PC-9 (cell line): ENCODE measurements around the gene FAM131B. TPM values are rescaled to one million over a fixed set of nuclear protein-coding genes. Genes with fewer than 3 reads are reported as not detected.
A peak's percentile ranks its signal among the peaks of the same experiment; 100 is the strongest.

ENCODE experiments used
- BruUV-seq: library from RNA; stranded (reverse); fragments of 400-500 nt; replicated peaks from 2 replicates; lab custom pipeline; 2021; lab: Mats Ljungman, UMichigan
- CTCF ChIA-PET: fragments of 300-600 bp; sonication (Branson Sonifier 250); formaldehyde crosslinking; loops from one replicate; lab custom pipeline; 2022; ENCODE audit warnings: antibody characterized with exemption; lab: Charles Lee
- POLR2A ChIA-PET: fragments of 300-600 bp; sonication (Branson Sonifier 250); formaldehyde crosslinking; loops from one replicate; lab custom pipeline; 2022; ENCODE audit warnings: antibody characterized with exemption; ENCODE audit not compliant: unreplicated experiment; lab: Charles Lee
- DNase-seq, 2 experiments: peaks; one replicate each; pipeline versions ENCODE4 v3.0.0 to v3.0.0-alpha.2; 2015 to 2022; ENCODE audit warnings: mixed read lengths in 1 of 2
- H2AFZ ChIP-seq: fragments of 200-600 bp; sonication (generic); 2 replicates; pipeline ENCODE4 v1.8.1; 2017; ENCODE audit warnings: antibody characterized with exemption
- H3F3A ChIP-seq: fragments of 200-600 bp; sonication (generic); 2 replicates; pipeline ENCODE4 v1.8.1; 2017; ENCODE audit warnings: antibody characterized with exemption, mild to moderate bottlenecking, low read depth; ENCODE audit not compliant: insufficient read depth
- H3K27ac ChIP-seq: fragments of 200-600 bp; sonication (generic); 2 replicates; pipeline ENCODE4 v1.6.1; 2016; ENCODE audit warnings: mixed run types
- H3K27me3 ChIP-seq: fragments of 200-600 bp; sonication (generic); 2 replicates; pipeline ENCODE4 v1.6.1; 2016; ENCODE audit warnings: low read depth, mixed run types; ENCODE audit not compliant: insufficient read depth
- H3K36me3 ChIP-seq: fragments of 200-600 bp; sonication (generic); 2 replicates; pipeline ENCODE4 v1.6.1; 2016; ENCODE audit warnings: low read depth, mixed run types
- H3K4me1 ChIP-seq: fragments of 200-600 bp; sonication (generic); replicated peaks from 2 replicates; pipeline ENCODE4 v1.6.1; 2016; ENCODE audit warnings: mixed run types; ENCODE audit not compliant: insufficient read depth
- H3K4me2 ChIP-seq: fragments of 200-600 bp; sonication (generic); 2 replicates; pipeline ENCODE4 v1.6.1; 2017; ENCODE audit warnings: mixed run types
- H3K4me3 ChIP-seq: fragments of 200-600 bp; sonication (generic); 2 replicates; pipeline ENCODE4 v1.6.1; 2016; ENCODE audit warnings: mixed run types
- H3K79me2 ChIP-seq: fragments of 200-600 bp; sonication (generic); 2 replicates; pipeline ENCODE4 v1.6.1; 2017; ENCODE audit warnings: low read depth, mixed run types
- H3K9me2 ChIP-seq: fragments of 200-600 bp; sonication (generic); 2 replicates; pipeline ENCODE4 v1.8.1; 2017; ENCODE audit warnings: mild to moderate bottlenecking; ENCODE audit not compliant: insufficient read depth
- H3K9me3 ChIP-seq: fragments of 200-600 bp; sonication (generic); 2 replicates; pipeline ENCODE4 v1.8.1; 2016; ENCODE audit warnings: low read depth; ENCODE audit not compliant: insufficient read depth
- H4K20me1 ChIP-seq: fragments of 200-600 bp; sonication (generic); 2 replicates; pipeline ENCODE4 v1.8.1; 2017; ENCODE audit not compliant: insufficient read depth
- CTCF ChIP-seq: fragments of 200-600 bp; sonication (generic); conservative IDR thresholded peaks from 2 replicates; pipeline ENCODE4 v1.6.1; 2017; ENCODE audit warnings: mixed run types, antibody characterized with exemption, mild to moderate bottlenecking, moderate library complexity
- EZH2 ChIP-seq: fragments of 200-600 bp; sonication (generic); IDR thresholded peaks from 2 replicates; pipeline ENCODE4 v1.8.0; 2017; ENCODE audit warnings: antibody characterized with exemption, low read depth
- intact Hi-C: fragments of 100-400 bp; cut with micrococcal nuclease; formaldehyde crosslinking; loops from one replicate; pipeline ENCODE4 v1.10.0; 2022; ENCODE audit not compliant: unreplicated experiment
- total RNA-seq: library from RNA; stranded (reverse); gene quantifications from 2 replicates; pipeline ENCODE4 v1.2.3, GENCODE V29; 2021

Gene FAM131B
- total RNA-seq, 1 experiment from 2014 or later: 0.65 TPM

GRCh38 chr7:143320620-143321019, 41.9 kb downstream of the FAM131B start:
- Histone ChIP-seq H3F3A (no peaks in the 10 kb centered on the region), H3K27me3 (no peaks in the 10 kb centered on the region), H3K27ac (no peak overlapping the region), H3K9me3 (no peaks in the 10 kb centered on the region), H2AFZ (no peak overlapping the region), H4K20me1 (no peaks in the 10 kb centered on the region), H3K9me2 (no peaks in the 10 kb centered on the region), H3K4me2 (no peak overlapping the region), H3K4me1 (peaks cover 6% of the 10 kb centered on the region; the same call in 1 of the 2 replicates), H3K36me3 (no peaks in the 10 kb centered on the region), H3K4me3 (no peak overlapping the region), H3K79me2 (no peaks in the 10 kb centered on the region)
- TF ChIP-seq CTCF (no peak), EZH2 (no peak)
- BruUV-seq: no TSS peak
- intact Hi-C loops: loop anchor here (2.0 kb wide), 1 partner anchor 88 kb away; the partner anchor contains the start of gene EPHA1
- ChIA-PET CTCF (no interaction called here), POLR2A (no interaction called here)
- peak in 1 of 2 experiments; percentile 46 for DNase-seq

- Histone ChIP-seq H4K20me1 (no peaks in the 10 kb centered on the region), H3K4me1 (no peaks in the 10 kb centered on the region; the same call in 1 of the 2 replicates), H3K9me2 (no peaks in the 10 kb centered on the region), H3F3A (no peaks in the 10 kb centered on the region), H3K4me2 (no peak overlapping the region), H3K27me3 (no peaks in the 10 kb centered on the region), H3K36me3 (no peaks in the 10 kb centered on the region), H3K9me3 (no peaks in the 10 kb centered on the region), H2AFZ (no peak overlapping the region), H3K79me2 (no peaks in the 10 kb centered on the region), H3K4me3 (no peak overlapping the region), H3K27ac (no peak overlapping the region)
- TF ChIP-seq CTCF (no peak), EZH2 (no peak)
- ChIA-PET CTCF (no interaction called here), POLR2A (no interaction called here)
- DNase-seq: no peak
- intact Hi-C loops: no loop called here
- no TSS peak for BruUV-seq
Observed at GRCh38 chr7:143318661-143319060, 43.9 kb downstream of the FAM131B start.

- no peak overlapping the region for H3K4me3 ChIP-seq
- no TSS peak for BruUV-seq
- POLR2A ChIA-PET: no interaction called here
Observed at GRCh38 chr7:143316492-143316891, 46.0 kb downstream of the FAM131B start.

More at GRCh38 chr7:143316492-143316891, 46.0 kb downstream of the FAM131B start:
- Histone ChIP-seq H3K4me2 (no peak overlapping the region), H3F3A (no peaks in the 10 kb centered on the region), H3K27me3 (no peaks in the 10 kb centered on the region), H3K9me3 (no peaks in the 10 kb centered on the region), H3K79me2 (no peaks in the 10 kb centered on the region), H3K9me2 (no peaks in the 10 kb centered on the region), H2AFZ (no peak overlapping the region), H4K20me1 (no peaks in the 10 kb centered on the region), H3K36me3 (no peaks in the 10 kb centered on the region), H3K27ac (no peak overlapping the region), H3K4me1 (no peaks in the 10 kb centered on the region; the same call in 1 of the 2 replicates)
- intact Hi-C loops: no loop called here
- CTCF ChIA-PET: no interaction called here
- no peak for DNase-seq
- TF ChIP-seq EZH2: no peak
- no peak for TF ChIP-seq CTCF
